Measurements from ENCODE around the gene AZIN2. TPM values are rescaled to one million over a fixed set of nuclear protein-coding genes. Genes with fewer than 3 reads are reported as not detected.

Gene AZIN2
- total and polyA plus RNA-seq, 10 of the 15 experiments (the other 5 are each of a cell fraction or from before 2014, with no cell fraction given) = 0.02 to 0.85 (median 0.23) TPM

GRCh38 chr1:33130297-33130696 is 49.3 kb downstream of the AZIN2 start (continued):
- TF ChIP-seq RELB (IDR thresholded peaks at IDR 0.05; ENCODE audit: low read depth) (no peak), RAD51 (IDR thresholded peaks at IDR 0.05) (no peak), MAX (IDR thresholded peaks at IDR 0.05; ENCODE audit: low read depth, low read length) (no peak), ZNF592 (IDR thresholded peaks at IDR 0.05) (no peak), ZNF384 (IDR thresholded peaks at IDR 0.05; ENCODE audit: borderline replicate concordance, low read depth, low read length) (no peak)

GRCh38 chr1:33131191-33131590 is 50.2 kb downstream of the AZIN2 start:
- H3K79me2 ChIP-seq (ENCODE audit: control insufficient read depth, insufficient read depth, low read length) = peaks cover 10% of the 10 kb centered on the region
- H4K20me1 ChIP-seq (ENCODE audit: control insufficient read depth, insufficient read depth) = no peaks in the 10 kb centered on the region
- ATAC-seq = no peak
- 19% methylated on average over 2 of the region's 2 CpGs for WGBS (ENCODE audit: insufficient coverage, insufficient replicate concordance, low lambda C conversion rate, missing lambda C conversion rate)
- H3K9me3 ChIP-seq (replicated peaks; ENCODE audit: control insufficient read depth, insufficient read depth, low read length) = no peaks in the 10 kb centered on the region
- H3K9ac ChIP-seq (ENCODE audit: control insufficient read depth, insufficient read depth, low read length) = no peak overlapping the region
- no peak overlapping the region for H3K4me3 ChIP-seq
- no peak overlapping the region for H3K27ac ChIP-seq (ENCODE audit: control insufficient read depth, insufficient read depth)
- ChIA-PET RAD21 (ENCODE audit: unreplicated experiment) (no interaction called here), CTCF (interaction anchor here (1.0 to 2.3 kb wide), 2 partner anchors 164 to 252 kb away, joined by 3 to 8 read pairs; no protein-coding TSS in a partner anchor), SMC1A (ENCODE audit: uncharacterized antibody, unreplicated experiment) (interaction anchor here (0.6 to 1.3 kb wide), 5 partner anchors 16 to 238 kb away, joined by 3 to 4 read pairs (median 3); no protein-coding TSS in a partner anchor), POLR2A (no interaction called here)
- no peaks in the 10 kb centered on the region for H3K36me3 ChIP-seq (ENCODE audit: control insufficient read depth in 2 of 2, insufficient read depth in 2 of 2, low read length in 1 of 2)
- BruUV-seq (replicated peaks) = no TSS peak
- no peaks in the 10 kb centered on the region for H3K27me3 ChIP-seq (replicated peaks in 1 of 2; ENCODE audit: control insufficient read depth in 2 of 2, insufficient read depth in 2 of 2, low read length in 1 of 2)
- peaks cover 13% of the 10 kb centered on the region for H3K4me1 ChIP-seq (ENCODE audit: control insufficient read depth, insufficient read depth, low read length)
- H3K4me2 ChIP-seq (ENCODE audit: control insufficient read depth, insufficient read depth) = no peak overlapping the region
- in situ Hi-C loops (cut with MboI) (no loop called here), intact Hi-C loops (cut with micrococcal nuclease; ENCODE audit: unreplicated experiment) (no loop called here)
- DNase-seq (ENCODE audit: low read depth, low spot score) = no peak
- FAIRE-seq = no peak
- H2AFZ ChIP-seq (ENCODE audit: control insufficient read depth, low read depth, low read length) = no peak overlapping the region
- TF ChIP-seq SPI1 (IDR thresholded peaks at IDR 0.05; ENCODE audit: borderline replicate concordance, insufficient read depth, low read depth, low read length) = no peak
- TF ChIP-seq CEBPZ (IDR thresholded peaks at IDR 0.05; ENCODE audit: low read depth, low read length) = no peak
- TF ChIP-seq IKZF1 (conservative IDR thresholded peaks at IDR 0.05) = no peak
- no peak for TF ChIP-seq LARP7 (IDR thresholded peaks at IDR 0.05)
- TF ChIP-seq RELA (IDR thresholded peaks at IDR 0.05; ENCODE audit: borderline replicate concordance, partially characterized antibody) = no peak
- TF ChIP-seq MYB (IDR thresholded peaks at IDR 0.05; ENCODE audit: borderline replicate concordance, low read depth, low read length) = no peak
- TF ChIP-seq USF2 (IDR thresholded peaks at IDR 0.05; ENCODE audit: borderline replicate concordance, low read depth, low read length) = no peak
- TF ChIP-seq ZBED1 (IDR thresholded peaks at IDR 0.05; ENCODE audit: borderline replicate concordance) = no peak
